IPS-15b (cell line): Measurements from ENCODE around the gene KRT6B.
"Not testable (repeated sequence)": the region's sequence is repeated elsewhere in the genome, so short reads cannot be mapped to it uniquely, and the experiment has no call there.

Experiments
- H3K27me3 ChIP-seq: one replicate; pipeline ENCODE4 v1.6.1; 2013; ENCODE audit warnings: low read length; ENCODE audit not compliant: control insufficient read depth, insufficient read depth
- H3K36me3 ChIP-seq: one replicate; pipeline ENCODE4 v1.6.1; 2013; ENCODE audit warnings: low read length; ENCODE audit not compliant: control insufficient read depth, insufficient read depth
- H3K4me1 ChIP-seq: one replicate; pipeline ENCODE4 v1.6.1; 2013; ENCODE audit warnings: mild to moderate bottlenecking, low read length; ENCODE audit not compliant: control insufficient read depth, insufficient read depth
- H3K4me3 ChIP-seq: one replicate; pipeline ENCODE4 v1.5.1; 2013; ENCODE audit warnings: low read depth, low read length
- H3K9ac ChIP-seq: one replicate; pipeline ENCODE4 v1.6.1; 2013; ENCODE audit warnings: low read depth, mild to moderate bottlenecking, low read length
- H3K9me3 ChIP-seq: one replicate; pipeline ENCODE4 v1.6.1; 2013; ENCODE audit warnings: mild to moderate bottlenecking, low read length; ENCODE audit not compliant: control insufficient read depth, insufficient read depth

Gene KRT6B

DNA sequence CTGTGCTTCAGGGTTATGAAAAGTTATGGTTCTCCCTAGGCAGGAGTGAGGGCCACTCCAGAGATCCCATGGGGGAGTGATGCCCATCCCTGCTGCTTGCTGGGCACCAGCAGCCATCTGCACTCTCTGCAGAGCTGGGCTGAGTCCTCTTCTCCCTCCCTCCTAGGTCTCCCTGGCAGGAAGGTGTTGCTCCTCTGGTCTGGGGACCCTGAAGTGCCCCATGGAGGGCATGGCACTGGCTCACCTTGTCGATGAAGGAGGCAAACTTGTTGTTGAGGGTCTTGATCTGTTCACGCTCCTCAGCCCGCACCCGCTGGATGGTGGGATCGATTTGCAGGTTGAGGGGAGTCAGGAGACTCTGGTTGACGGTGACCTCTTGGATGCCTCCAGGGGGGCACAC is 40.5 kb upstream of the KRT6B start:
- H3K4me1 ChIP-seq: peaks cover 17% of the 10 kb centered on the region
- not testable (repeated sequence) for H3K9ac ChIP-seq, H3K27me3 ChIP-seq, H3K9me3 ChIP-seq, H3K36me3 ChIP-seq, H3K4me3 ChIP-seq

- H3K4me1 ChIP-seq: peaks cover 17% of the 10 kb centered on the region
- not testable (repeated sequence) for H3K9me3 ChIP-seq, H3K9ac ChIP-seq, H3K36me3 ChIP-seq, H3K27me3 ChIP-seq, H3K4me3 ChIP-seq
Observed at GRCh38 chr12:52491495-52491894, 39.5 kb upstream of the KRT6B start.

GRCh38 chr12:52488736-52489135 is 36.8 kb upstream of the KRT6B start:
- Histone ChIP-seq H3K27me3 (no peaks in the 10 kb centered on the region), H3K4me1 (no peaks in the 10 kb centered on the region), H3K9ac (no peak overlapping the region), H3K4me3 (no peak overlapping the region), H3K36me3 (no peaks in the 10 kb centered on the region), H3K9me3 (no peaks in the 10 kb centered on the region)

DNA sequence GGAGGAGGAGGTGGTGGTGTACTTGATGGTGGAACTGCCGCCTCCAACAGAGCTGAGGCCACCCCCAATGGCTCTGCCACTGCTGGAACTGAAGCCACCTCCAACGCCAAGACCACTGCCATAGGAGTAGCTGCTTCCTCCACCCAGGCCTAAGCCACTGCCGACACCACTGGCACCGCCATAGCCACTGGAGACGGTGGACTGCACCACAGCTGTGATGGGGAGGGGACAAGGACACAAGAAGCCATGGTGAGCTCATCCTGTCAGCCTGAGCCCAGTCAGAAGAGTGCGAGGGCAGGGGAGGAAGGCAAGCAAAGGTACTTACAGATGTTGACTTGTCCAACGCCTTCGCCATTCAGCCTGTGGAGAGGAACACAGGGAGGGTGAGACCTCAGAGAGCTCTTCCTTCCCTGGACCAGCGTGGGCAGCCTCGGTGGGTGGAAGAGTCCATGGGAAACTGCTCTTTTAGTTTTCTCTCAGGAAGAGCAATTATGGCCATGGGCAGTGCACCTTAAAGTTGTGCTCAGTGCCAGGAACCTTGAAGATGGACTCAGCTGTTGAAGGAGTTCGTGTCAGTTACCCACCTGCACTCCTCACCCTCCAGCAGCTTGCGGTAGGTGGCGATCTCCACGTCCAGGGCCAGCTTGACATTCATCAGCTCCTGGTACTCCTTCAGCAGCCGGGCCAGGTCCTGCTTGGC is 35.9 kb upstream of the KRT6B start:
- not testable (repeated sequence) for H3K36me3 ChIP-seq, H3K27me3 ChIP-seq, H3K4me1 ChIP-seq, H3K9ac ChIP-seq, H3K9me3 ChIP-seq, H3K4me3 ChIP-seq

- Histone ChIP-seq H3K9ac (no peak overlapping the region), H3K4me3 (no peak overlapping the region), H3K27me3 (no peaks in the 10 kb centered on the region), H3K4me1 (no peaks in the 10 kb centered on the region), H3K36me3 (no peaks in the 10 kb centered on the region), H3K9me3 (no peaks in the 10 kb centered on the region)
Observed at GRCh38 chr12:52487211-52487610, 35.3 kb upstream of the KRT6B start.

GRCh38 chr12:52486166-52487105 is 34.5 kb upstream of the KRT6B start:
- H3K27me3 ChIP-seq: no peaks in the 10 kb centered on the region
- no peak overlapping the region for H3K4me3 ChIP-seq
- no peaks in the 10 kb centered on the region for H3K4me1 ChIP-seq
- no peaks in the 10 kb centered on the region for H3K36me3 ChIP-seq
- no peak overlapping the region for H3K9ac ChIP-seq
- H3K9me3 ChIP-seq: no peaks in the 10 kb centered on the region

- H3K4me1 ChIP-seq: no peaks in the 10 kb centered on the region
- peaks cover 3% of the 10 kb centered on the region for H3K9me3 ChIP-seq
- H3K9ac ChIP-seq: no peak overlapping the region
Observed at GRCh38 chr12:52480073-52480472, 28.1 kb upstream of the KRT6B start.

GRCh38 chr12:52477651-52478050 is 25.7 kb upstream of the KRT6B start:
- no peaks in the 10 kb centered on the region for H3K36me3 ChIP-seq

More at GRCh38 chr12:52480073-52480472, 28.1 kb upstream of the KRT6B start:
- Histone ChIP-seq H3K36me3 (no peaks in the 10 kb centered on the region), H3K27me3 (no peaks in the 10 kb centered on the region), H3K4me3 (no peak overlapping the region)

DNA sequence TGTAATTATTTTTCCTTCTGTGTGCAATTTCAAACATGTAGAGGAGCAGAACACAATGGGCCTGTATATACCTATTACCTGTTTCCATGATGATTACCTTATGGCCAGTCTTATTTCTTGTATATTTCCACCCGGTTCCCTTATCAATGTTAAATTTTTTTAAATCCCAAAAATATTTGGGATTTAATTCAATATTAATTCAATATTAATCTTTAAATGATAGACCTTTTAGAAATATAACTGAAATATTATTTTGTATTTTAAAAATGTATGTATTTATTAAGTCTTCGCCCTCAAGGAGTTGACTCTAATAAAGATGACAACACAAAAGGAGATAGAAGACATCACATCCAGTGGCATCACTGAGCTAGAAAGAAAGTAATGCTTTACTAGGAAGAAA is 22.3 kb upstream of the KRT6B start:
- H3K9ac ChIP-seq: no peak overlapping the region
- H3K36me3 ChIP-seq: no peaks in the 10 kb centered on the region
- H3K4me3 ChIP-seq: no peak overlapping the region
- H3K27me3 ChIP-seq: no peaks in the 10 kb centered on the region
- no peaks in the 10 kb centered on the region for H3K9me3 ChIP-seq
- H3K4me1 ChIP-seq: no peaks in the 10 kb centered on the region

More at GRCh38 chr12:52477651-52478050, 25.7 kb upstream of the KRT6B start:
- no peak overlapping the region for H3K9ac ChIP-seq
- H3K27me3 ChIP-seq: no peaks in the 10 kb centered on the region
- H3K4me1 ChIP-seq: no peaks in the 10 kb centered on the region
- peaks cover 3% of the 10 kb centered on the region for H3K9me3 ChIP-seq
- no peak overlapping the region for H3K4me3 ChIP-seq

DNA sequence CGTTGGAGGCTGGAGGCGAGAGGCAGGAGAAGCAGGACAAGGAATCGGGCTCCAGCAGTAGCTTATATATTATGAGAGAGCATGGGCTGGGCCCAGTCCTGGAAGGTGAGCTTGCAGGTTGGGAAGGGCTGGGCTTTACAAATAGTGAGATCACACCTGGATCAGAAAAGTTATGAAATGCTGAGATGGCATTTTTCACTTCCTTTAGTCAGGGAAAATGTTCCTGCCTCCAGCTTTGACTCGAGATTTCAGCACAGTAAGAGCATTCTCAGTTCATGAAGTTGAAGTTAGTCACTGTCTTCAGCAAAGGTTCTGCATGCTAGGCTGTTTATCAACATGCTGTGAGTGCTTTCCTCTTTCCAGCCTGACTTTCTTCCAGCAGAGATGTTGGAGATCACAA is 21.8 kb upstream of the KRT6B start, which contains the start of gene KRT6C:
Gene KRT6C, minus strand, starts transcription at position 38 of the 400 bp plus-strand sequence. CDS start 68 bp downstream, outside the sequence.
- no peaks in the 10 kb centered on the region for H3K36me3 ChIP-seq
- no peak within 1 kb of the TSS for H3K9ac ChIP-seq
- no peak within 1 kb of the TSS for H3K4me3 ChIP-seq
- H3K4me1 ChIP-seq: no peaks in the 10 kb centered on the region
- H3K9me3 ChIP-seq: no peaks in the 10 kb centered on the region
- H3K27me3 ChIP-seq: no peaks in the 10 kb centered on the region

GRCh38 chr12:52469853-52470252 is 17.9 kb upstream of the KRT6B start:
- no peaks in the 10 kb centered on the region for H3K36me3 ChIP-seq
- H3K9me3 ChIP-seq: no peaks in the 10 kb centered on the region
- H3K27me3 ChIP-seq: no peaks in the 10 kb centered on the region
- no peaks in the 10 kb centered on the region for H3K4me1 ChIP-seq
- H3K9ac ChIP-seq: no peak overlapping the region
- H3K4me3 ChIP-seq: no peak overlapping the region

DNA sequence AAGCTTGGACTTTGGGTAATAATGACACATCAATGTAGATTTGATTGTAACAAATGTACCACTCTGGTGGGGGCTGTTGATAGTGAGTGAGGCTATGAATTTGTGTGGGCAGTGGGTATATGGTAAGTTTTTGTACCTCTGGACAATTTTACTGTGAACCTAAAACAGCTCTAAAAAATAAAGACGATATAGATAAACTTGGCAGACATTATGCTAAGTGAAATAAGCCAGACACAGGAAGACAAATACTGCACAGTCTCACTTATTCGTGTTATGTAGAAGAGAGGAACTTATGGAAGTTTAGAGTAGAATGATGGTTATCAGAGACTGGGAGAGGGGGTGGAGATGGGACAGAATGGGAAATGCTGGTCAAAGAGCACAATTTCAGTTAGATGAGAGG is 13.0 kb upstream of the KRT6B start:
- Histone ChIP-seq H3K36me3 (no peaks in the 10 kb centered on the region), H3K4me3 (no peak overlapping the region), H3K9ac (no peak overlapping the region), H3K9me3 (no peaks in the 10 kb centered on the region), H3K27me3 (no peaks in the 10 kb centered on the region), H3K4me1 (no peaks in the 10 kb centered on the region)
